ENCODE data around the gene AIPL1. TPM values are rescaled to one million over a fixed set of nuclear protein-coding genes. Genes with fewer than 3 reads are reported as not detected.

Gene AIPL1
- total and polyA plus RNA-seq, 10 of the 15 experiments (the other 5 are each of a cell fraction or from before 2014, with no cell fraction given): not detected

DNA sequence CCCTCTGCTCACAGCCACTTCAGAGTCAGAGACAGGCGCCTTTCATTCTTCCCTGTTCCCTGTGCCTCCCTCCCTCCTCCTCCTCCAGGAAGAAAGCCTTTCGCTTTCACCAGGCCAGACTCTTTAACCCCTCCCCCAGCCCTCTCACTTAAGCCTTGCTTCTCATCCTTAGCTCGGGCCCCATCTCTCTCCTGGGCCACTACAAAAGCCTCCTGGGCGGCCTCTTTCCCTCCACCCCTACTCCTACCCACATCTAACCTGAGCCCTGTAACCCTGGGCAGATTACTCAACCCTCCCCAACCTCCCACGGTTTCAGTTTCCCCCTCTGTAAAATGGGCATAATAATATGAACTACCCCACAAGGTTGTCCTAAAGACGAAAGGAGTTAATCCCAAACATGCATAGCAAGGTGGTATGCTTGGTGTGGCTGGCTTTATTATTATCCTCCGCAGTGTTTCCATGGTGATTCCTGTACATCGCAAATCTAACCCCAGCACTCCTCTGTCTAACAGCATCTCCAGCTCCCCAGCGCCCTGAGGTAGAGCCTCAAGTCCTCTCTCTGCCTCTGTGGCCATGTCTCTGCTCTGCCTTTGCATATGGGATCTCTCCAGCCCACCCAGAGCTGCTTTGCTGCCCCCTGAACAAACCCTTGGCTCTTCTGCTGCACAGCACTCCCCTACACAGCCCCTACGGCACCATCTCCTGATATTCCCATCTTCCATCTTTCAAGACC lies 27.0 kb upstream of the AIPL1 start:
- Histone ChIP-seq H3K4me1 (ENCODE audit: control insufficient read depth, insufficient read depth, low read length) (peaks cover 12% of the 10 kb centered on the region), H3K9me3 (replicated peaks; ENCODE audit: control insufficient read depth, insufficient read depth, low read length) (no peaks in the 10 kb centered on the region), H4K20me1 (ENCODE audit: control insufficient read depth, insufficient read depth) (no peaks in the 10 kb centered on the region), H3K27me3 (replicated peaks in 1 of 2; ENCODE audit: control insufficient read depth in 2 of 2, insufficient read depth in 2 of 2, low read length in 1 of 2) (no peaks in the 10 kb centered on the region), H3K79me2 (ENCODE audit: control insufficient read depth, insufficient read depth, low read length) (no peaks in the 10 kb centered on the region), H3K9ac (ENCODE audit: control insufficient read depth, insufficient read depth, low read length) (no peak overlapping the region), H3K36me3 (ENCODE audit: control insufficient read depth in 2 of 2, insufficient read depth in 2 of 2, low read length in 1 of 2) (no peaks in the 10 kb centered on the region), H3K27ac (ENCODE audit: control insufficient read depth, insufficient read depth) (no peak overlapping the region), H2AFZ (ENCODE audit: control insufficient read depth, low read depth, low read length) (no peak overlapping the region), H3K4me2 (ENCODE audit: control insufficient read depth, insufficient read depth) (no peak overlapping the region), H3K4me3 (no peak overlapping the region)
- BruUV-seq (replicated peaks): no TSS peak
- SMC1A ChIA-PET (ENCODE audit: uncharacterized antibody, unreplicated experiment): no interaction called here
- CTCF ChIA-PET: interaction anchor here (1.6 kb wide), 1 partner anchor 11 kb away, joined by 4 read pairs; no protein-coding TSS in a partner anchor
- 31% methylated on average over 10 of the region's 10 CpGs for WGBS (ENCODE audit: insufficient coverage, insufficient replicate concordance, low lambda C conversion rate, missing lambda C conversion rate)
- ATAC-seq (peak; percentile 63), DNase-seq (ENCODE audit: low read depth, low spot score) (no peak), FAIRE-seq (no peak)
- intact Hi-C loops (cut with micrococcal nuclease; ENCODE audit: unreplicated experiment) (no loop called here), in situ Hi-C loops (cut with MboI) (no loop called here)
- POLR2A ChIA-PET: no interaction called here
- TF ChIP-seq, protein P1, sequence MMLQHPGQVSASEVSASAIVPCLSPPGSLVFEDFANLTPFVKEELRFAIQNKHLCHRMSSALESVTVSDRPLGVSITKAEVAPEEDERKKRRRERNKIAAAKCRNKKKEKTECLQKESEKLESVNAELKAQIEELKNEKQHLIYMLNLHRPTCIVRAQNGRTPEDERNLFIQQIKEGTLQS (IDR thresholded peaks at IDR 0.05; ENCODE audit: borderline replicate concordance, extremely low read depth, low read depth, low read length): no peak
- no peak for TF ChIP-seq ZNF217 (IDR thresholded peaks at IDR 0.05)
- TF ChIP-seq MEF2A (IDR thresholded peaks at IDR 0.05; ENCODE audit: insufficient read depth, low read depth, low read length): no peak
- no peak for TF ChIP-seq EP300 (IDR thresholded peaks at IDR 0.05; ENCODE audit: borderline replicate concordance in 1 of 2, control insufficient read depth in 1 of 2, low read depth in 2 of 2, low read length in 2 of 2)
- TF ChIP-seq, protein P2, sequence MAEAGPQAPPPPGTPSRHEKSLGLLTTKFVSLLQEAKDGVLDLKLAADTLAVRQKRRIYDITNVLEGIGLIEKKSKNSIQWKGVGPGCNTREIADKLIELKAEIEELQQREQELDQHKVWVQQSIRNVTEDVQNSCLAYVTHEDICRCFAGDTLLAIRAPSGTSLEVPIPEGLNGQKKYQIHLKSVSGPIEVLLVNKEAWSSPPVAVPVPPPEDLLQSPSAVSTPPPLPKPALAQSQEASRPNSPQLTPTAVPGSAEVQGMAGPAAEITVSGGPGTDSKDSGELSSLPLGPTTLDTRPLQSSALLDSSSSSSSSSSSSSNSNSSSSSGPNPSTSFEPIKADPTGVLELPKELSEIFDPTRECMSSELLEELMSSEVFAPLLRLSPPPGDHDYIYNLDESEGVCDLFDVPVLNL (IDR thresholded peaks at IDR 0.05; ENCODE audit: low read depth, low read length): no peak
- no peak for TF ChIP-seq EGR1 (IDR thresholded peaks at IDR 0.05; ENCODE audit: borderline replicate concordance in 1 of 2, low read depth in 2 of 2, low read length in 2 of 2)
- TF ChIP-seq, protein P3, sequence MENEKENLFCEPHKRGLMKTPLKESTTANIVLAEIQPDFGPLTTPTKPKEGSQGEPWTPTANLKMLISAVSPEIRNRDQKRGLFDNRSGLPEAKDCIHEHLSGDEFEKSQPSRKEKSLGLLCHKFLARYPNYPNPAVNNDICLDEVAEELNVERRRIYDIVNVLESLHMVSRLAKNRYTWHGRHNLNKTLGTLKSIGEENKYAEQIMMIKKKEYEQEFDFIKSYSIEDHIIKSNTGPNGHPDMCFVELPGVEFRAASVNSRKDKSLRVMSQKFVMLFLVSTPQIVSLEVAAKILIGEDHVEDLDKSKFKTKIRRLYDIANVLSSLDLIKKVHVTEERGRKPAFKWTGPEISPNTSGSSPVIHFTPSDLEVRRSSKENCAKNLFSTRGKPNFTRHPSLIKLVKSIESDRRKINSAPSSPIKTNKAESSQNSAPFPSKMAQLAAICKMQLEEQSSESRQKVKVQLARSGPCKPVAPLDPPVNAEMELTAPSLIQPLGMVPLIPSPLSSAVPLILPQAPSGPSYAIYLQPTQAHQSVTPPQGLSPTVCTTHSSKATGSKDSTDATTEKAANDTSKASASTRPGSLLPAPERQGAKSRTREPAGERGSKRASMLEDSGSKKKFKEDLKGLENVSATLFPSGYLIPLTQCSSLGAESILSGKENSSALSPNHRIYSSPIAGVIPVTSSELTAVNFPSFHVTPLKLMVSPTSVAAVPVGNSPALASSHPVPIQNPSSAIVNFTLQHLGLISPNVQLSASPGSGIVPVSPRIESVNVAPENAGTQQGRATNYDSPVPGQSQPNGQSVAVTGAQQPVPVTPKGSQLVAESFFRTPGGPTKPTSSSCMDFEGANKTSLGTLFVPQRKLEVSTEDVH (IDR thresholded peaks at IDR 0.05; ENCODE audit: low read depth, partially characterized antibody): no peak
- TF ChIP-seq TCF7 (IDR thresholded peaks at IDR 0.05; ENCODE audit: borderline replicate concordance): no peak
- TF ChIP-seq NRF1 (conservative IDR thresholded peaks at IDR 0.05; ENCODE audit: low read depth, low read length): no peak
- TF ChIP-seq CEBPB (IDR thresholded peaks at IDR 0.05; ENCODE audit: borderline replicate concordance in 1 of 2, low read depth in 2 of 2, low read length in 2 of 2): no peak
- RAD21 ChIA-PET (ENCODE audit: unreplicated experiment): no interaction called here
